ENCODE results near the gene CCDC124.
"Not testable (repeated sequence)": the region's sequence is repeated elsewhere in the genome, so short reads cannot be mapped to it uniquely, and the experiment has no call there.

CCDC124 gene

GRCh38 chr19:17986569-17986968 lies 53.8 kb downstream of the CCDC124 start:
- not testable (repeated sequence) for DNase-seq (ENCODE audit: low spot score)

GRCh38 chr19:17988161-17988560 lies 55.3 kb downstream of the CCDC124 start:
- DNase-seq (ENCODE audit: low spot score), result no peak

GRCh38 chr19:17989425-17990094 lies 56.7 kb downstream of the CCDC124 start:
- DNase-seq (ENCODE audit: low spot score), result no peak

GRCh38 chr19:17993076-17993813 lies 60.4 kb downstream of the CCDC124 start:
- no peak for DNase-seq (ENCODE audit: low spot score)
